NCI-H82 treated with DMSO at 0.1 percent for 48 hours (cell line): Measurements from ENCODE around the gene TMEM270.

ENCODE experiments used
- DNase-seq: peaks from one replicate; lab custom pipeline; 2025; ENCODE audit not compliant: unreplicated experiment; lab: John Stamatoyannopoulos, UW

Gene TMEM270

GRCh38 chr7:73885433-73885974 lies 24.5 kb downstream of the TMEM270 start:
- no peak for DNase-seq

- no peak for DNase-seq
Observed at GRCh38 chr7:73885975-73886798, 25.2 kb downstream of the TMEM270 start.

- DNase-seq, result no peak
Observed at GRCh38 chr7:73887762-73888161, 26.8 kb downstream of the TMEM270 start.

GRCh38 chr7:73888959-73889358 lies 28.0 kb downstream of the TMEM270 start:
- no peak for DNase-seq

GRCh38 chr7:73890555-73891147 lies 29.7 kb downstream of the TMEM270 start:
- DNase-seq, result no peak

- no peak for DNase-seq
Observed at GRCh38 chr7:73891178-73891885, 30.4 kb downstream of the TMEM270 start.

GRCh38 chr7:73892003-73892999 lies 31.3 kb downstream of the TMEM270 start:
- no peak for DNase-seq

GRCh38 chr7:73893342-73894101 lies 32.6 kb downstream of the TMEM270 start:
- DNase-seq, result no peak

GRCh38 chr7:73894166-73894565 lies 33.2 kb downstream of the TMEM270 start:
- DNase-seq, result no peak

GRCh38 chr7:73894733-73895551 lies 34.0 kb downstream of the TMEM270 start:
- no peak for DNase-seq

- DNase-seq, result no peak
Observed at GRCh38 chr7:73895626-73896025, 34.7 kb downstream of the TMEM270 start.

GRCh38 chr7:73896454-73896853 lies 35.5 kb downstream of the TMEM270 start:
- DNase-seq, result no peak

GRCh38 chr7:73899731-73900142 lies 38.8 kb downstream of the TMEM270 start:
- DNase-seq, result no peak

- DNase-seq, result no peak
Observed at GRCh38 chr7:73900286-73900685, 39.3 kb downstream of the TMEM270 start.

GRCh38 chr7:73901231-73901822 lies 40.4 kb downstream of the TMEM270 start:
- DNase-seq, result no peak

- DNase-seq, result no peak
Observed at GRCh38 chr7:73901823-73902597, 41.1 kb downstream of the TMEM270 start.

- no peak for DNase-seq
Observed at GRCh38 chr7:73903321-73904218, 42.6 kb downstream of the TMEM270 start.
